HK-2 (cell line): ENCODE measurements around the gene ATP5F1B.

Experiments
- DNase-seq: peaks from one replicate; pipeline ENCODE4 v3.0.0-alpha.2; 2018; ENCODE audit not compliant: unreplicated experiment

ATP5F1B gene

DNA sequence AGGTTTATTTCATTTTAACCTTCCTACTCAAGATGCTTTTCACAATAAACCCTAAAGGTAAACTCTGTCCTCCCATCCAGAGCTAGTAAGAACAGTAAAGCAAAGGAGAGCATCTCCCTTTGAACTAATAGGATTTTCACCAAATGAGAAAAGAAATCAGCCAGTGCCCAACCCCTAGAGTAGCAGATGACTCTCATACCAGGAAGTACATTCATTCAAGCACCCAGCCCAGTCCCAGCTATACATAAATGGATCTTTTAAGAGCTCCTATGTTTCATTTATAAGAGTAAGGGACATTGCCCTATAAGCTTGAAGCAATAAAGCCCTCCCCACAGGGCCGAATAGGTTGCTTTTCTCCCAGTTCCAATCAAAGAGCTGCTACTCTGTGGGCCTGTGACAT lies 23.2 kb downstream of the ATP5F1B start:
- DNase-seq: no peak

- DNase-seq: no peak
These were observed 28.9 kb downstream of the ATP5F1B start for GRCh38 chr12:56616925-56617324.

DNA sequence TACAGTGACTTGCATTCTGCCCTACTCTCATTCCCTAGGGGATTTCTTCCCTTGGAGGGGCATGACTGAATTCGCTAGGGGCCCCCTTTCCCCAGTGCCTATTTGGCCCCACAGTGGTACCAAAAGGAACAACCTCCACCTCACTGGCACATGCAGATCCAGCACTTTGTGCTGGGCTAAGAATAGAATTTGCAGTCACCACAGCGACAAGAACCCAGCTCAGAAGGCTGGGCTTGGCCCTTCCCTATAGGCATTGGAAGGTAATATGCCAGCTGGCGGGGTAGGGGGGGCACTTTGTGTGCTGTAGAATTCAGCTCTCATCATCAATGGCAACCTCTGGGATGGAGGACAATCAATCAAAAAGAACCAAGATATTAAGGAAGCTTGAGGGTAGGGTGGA lies 29.5 kb downstream of the ATP5F1B start:
- DNase-seq: no peak

DNA sequence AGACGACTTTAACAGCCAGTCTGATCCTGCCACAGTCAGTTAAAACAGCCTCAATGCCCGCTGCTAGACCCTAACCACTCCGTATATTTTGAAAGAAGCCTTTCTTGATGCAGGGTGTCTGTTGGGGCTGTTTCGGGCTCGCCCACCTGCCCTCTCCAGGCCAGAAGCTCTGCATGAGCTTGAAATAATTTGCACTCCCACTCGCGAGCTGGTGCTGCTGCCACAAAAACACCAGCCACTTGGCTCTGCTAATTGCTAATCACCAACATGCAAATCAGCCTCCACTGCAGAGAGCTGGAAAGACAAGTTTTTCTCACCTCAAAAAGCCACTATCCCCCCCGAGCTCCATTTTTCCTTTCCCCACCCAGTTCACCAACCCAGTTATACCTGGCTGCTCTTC lies 31.2 kb downstream of the ATP5F1B start:
- DNase-seq: no peak

DNA sequence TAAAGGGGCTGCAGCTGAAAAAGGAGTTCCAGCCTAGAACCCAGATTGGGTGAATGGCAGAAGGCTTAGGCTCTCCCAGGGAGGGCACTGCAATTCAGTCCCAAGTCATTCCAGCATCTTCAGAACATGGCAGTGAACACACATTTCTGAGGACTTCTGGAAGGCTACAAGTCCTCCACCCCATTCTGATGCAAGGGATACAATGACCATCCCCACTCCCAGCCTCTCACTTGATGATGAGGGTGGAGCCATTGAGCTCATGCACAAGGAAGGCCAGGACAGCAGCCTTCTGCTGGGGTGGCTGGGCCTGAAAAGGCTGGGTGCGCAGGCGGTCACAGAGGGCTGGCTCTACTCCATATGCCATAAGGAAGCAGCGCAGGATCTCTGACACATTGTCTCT lies 41.4 kb downstream of the ATP5F1B start:
- no peak for DNase-seq

DNA sequence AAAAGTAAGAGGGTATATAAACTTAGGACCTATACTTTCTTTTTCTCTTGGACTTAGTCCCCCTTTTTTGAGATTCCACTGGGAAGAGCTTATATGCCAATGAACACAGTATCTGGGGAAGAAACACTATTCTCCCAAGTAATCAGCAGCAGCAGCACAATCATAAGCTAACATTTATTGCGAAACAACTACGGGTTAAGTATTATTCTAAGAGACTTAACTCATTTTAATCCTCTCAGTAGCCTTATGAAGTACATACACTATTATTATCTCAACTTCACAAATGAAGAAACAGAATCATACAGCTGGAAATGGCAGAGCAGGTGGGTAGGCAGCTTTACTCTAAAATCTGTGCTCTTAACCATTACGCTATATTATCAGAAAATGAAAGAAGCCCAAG lies 43.5 kb downstream of the ATP5F1B start:
- DNase-seq: no peak

- no peak for DNase-seq
These were observed 44.3 kb downstream of the ATP5F1B start for GRCh38 chr12:56601503-56601902.

- DNase-seq: no peak
These were observed 45.0 kb downstream of the ATP5F1B start for GRCh38 chr12:56600753-56601152.

- no peak for DNase-seq
These were observed 46.0 kb downstream of the ATP5F1B start for GRCh38 chr12:56599797-56600196.

- DNase-seq: no peak
These were observed 46.7 kb downstream of the ATP5F1B start for GRCh38 chr12:56599041-56599440.

- DNase-seq: no peak
These were observed 49.0 kb downstream of the ATP5F1B start for GRCh38 chr12:56596815-56597214.

DNA sequence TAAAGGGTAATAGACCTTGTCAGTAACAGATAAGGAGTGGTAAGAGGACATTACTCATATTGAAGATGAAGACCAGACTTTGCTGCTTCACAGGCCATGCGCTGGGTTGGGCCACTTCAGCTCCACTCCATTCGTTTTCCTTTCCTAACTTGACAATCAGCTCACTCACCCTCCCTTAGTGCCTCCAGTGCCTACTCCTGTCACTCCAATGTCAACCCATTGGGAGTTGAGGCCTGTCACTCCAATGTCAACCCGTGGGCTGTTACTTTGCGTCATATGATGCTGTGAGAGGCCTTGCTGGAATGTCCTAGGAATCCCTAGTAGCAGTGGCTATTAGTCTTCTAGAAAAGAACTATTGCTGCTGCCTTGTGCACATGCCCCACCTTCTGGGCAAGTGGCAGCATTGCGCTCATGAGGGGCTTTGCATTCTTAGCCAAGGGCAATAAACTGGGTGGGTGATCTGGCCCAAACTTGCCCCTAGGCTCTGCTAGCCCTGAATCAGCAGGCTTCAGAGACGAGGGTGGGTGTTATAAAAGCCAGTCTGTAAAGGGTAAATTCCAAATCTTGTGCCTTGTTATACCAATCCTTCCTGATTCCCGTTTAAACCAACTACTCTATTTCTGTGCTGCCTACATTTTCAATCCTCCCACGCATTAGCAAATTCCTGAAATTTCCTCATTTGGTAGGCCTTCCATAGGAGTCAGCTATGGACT lies 51.7 kb downstream of the ATP5F1B start:
- DNase-seq: peak; percentile 78

DNA sequence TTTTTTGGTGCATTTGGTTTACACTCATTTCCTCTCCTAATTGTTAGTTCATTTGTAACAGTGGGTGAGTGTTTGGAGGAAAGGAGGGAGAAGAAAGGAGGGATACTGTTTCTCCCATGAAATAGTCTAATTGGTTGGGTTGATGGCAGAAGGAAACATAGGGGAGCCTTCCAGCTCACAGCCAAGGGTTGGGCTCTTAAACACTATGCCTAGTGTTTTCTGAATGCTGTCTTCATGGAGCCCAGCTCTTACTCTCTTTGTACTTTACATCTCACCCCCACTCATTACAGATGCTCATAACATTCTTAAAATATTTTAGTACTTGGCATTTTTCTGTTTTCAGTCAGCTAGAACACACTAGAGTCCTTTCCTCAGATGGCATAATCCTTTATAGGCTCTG lies 53.8 kb downstream of the ATP5F1B start:
- DNase-seq: no peak

- DNase-seq: no peak
These were observed 54.7 kb downstream of the ATP5F1B start for GRCh38 chr12:56591126-56591525.

DNA sequence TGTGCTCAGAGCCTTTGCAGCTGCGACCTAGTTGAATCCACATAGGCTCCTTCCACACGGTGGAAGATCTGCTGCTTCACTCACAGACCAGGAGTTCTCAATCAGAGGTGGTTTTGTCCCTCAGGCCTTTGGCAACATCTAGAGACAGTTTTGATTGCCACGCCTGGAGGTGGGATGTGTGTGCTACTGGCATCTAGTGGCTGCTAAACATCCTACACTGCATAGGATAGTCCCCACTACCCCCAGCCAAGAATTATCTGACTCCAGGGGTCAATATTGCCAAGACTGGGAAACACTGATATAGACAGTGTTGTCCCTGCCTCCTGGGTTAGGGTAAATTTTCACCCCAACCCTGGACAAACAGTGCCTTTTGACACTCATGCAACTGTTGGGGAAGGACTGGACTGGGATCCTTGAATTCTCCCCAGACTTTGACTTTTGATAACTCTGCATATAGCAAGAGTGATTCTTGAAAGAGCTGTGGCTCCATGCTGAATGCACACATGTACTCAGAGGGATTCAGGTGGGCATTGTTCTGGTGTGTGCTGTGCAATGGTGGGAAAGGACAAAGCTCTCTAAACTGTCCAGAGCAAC lies 55.5 kb downstream of the ATP5F1B start:
- DNase-seq: no peak

DNA sequence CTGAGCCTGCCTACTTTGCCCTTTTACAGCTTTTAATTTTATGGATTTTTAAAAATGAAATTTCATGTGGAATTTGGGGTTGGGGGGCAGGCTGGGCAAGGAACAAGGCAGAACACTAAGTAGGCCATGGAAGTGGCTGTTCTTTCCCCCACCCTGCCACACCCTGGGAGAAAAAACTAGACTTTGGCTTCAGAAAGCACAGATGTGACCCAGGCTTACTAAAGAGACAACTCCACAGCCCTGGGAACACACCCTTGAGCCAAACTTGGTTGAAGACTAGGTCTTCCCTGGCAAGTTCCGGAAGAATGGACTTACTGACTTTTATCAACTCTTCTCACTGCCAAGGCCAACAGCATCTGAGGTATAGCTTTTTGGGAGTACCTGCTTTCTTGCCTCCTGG lies 56.0 kb downstream of the ATP5F1B start:
- DNase-seq: no peak
